GM12891 (cell line): ENCODE measurements around the gene CBLC.

Experiments used
- DNase-seq: peaks from one replicate; pipeline ENCODE4 v3.0.0; 2011; ENCODE audit warnings: low spot score; ENCODE audit not compliant: insufficient read length
- FAIRE-seq: peaks from 2 replicates; lab custom pipeline; 2011; peaks lifted over from hg19 to GRCh38; lab: Jason Lieb, UNC
- PAX5 ChIP-seq: IDR thresholded peaks from 2 replicates; pipeline ENCODE4 v1.6.1; 2011; ENCODE audit warnings: low read length, moderate library complexity, mild to moderate bottlenecking; ENCODE audit not compliant: insufficient read depth, severe bottlenecking
- POLR2A ChIP-seq: IDR thresholded peaks from 2 replicates; pipeline ENCODE4 v1.6.1; 2011; ENCODE audit warnings: low read depth, low read length, control low read depth
- POLR2AphosphoS5 ChIP-seq: IDR thresholded peaks from 2 replicates; pipeline ENCODE4 v1.6.1; 2011; ENCODE audit warnings: low read depth, low read length, control low read depth
- POU2F2 ChIP-seq: IDR thresholded peaks from 2 replicates; pipeline ENCODE4 v1.6.1; 2011; ENCODE audit warnings: low read depth, mild to moderate bottlenecking, control low read depth, low read length, moderate library complexity
- SPI1 ChIP-seq: IDR thresholded peaks from 2 replicates; pipeline ENCODE4 v1.6.1; 2011; ENCODE audit warnings: low read depth, low read length, control low read depth
- TAF1 ChIP-seq: IDR thresholded peaks from 2 replicates; pipeline ENCODE4 v1.6.1; 2011; ENCODE audit warnings: low read depth, low read length, control low read depth

CBLC gene

DNA sequence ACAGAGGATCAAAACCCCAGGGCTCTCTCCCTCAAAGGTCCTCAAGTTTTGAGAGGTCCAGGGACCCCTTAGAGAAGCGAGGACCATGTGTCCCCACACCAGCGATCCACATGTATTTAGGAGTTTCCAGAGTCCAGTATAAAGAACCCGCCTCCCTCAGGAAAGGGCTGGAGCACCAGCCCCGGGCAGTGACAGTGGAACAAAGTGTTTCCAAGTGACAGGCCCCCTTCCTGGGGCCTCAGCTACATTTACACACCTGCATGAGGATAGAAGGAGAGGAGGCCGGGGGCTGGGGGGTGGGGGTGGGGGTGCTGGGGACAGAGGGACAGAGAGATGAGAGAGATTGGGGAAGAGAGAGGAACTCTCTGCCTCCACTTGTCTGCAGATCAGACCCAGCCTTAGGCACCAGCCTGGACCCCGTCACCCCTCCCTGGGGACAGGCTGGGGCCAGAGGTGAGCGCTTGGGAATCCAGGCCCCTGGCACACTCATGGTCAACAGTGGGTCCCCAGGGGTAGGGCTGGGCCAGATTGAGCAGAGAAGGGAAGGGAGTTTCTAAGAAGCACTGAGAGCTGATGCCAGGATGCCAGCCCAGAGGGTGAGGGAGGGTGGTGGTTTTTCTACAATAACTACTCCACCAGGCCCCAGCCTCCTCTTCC lies 32.0 kb downstream of the CBLC start:
- FAIRE-seq (no peak), DNase-seq (no peak)
- TF ChIP-seq POLR2AphosphoS5 = no peak
- TF ChIP-seq PAX5 = no peak
- TF ChIP-seq POLR2A = no peak
- TF ChIP-seq TAF1 = no peak
- TF ChIP-seq POU2F2 = no peak
- no peak for TF ChIP-seq SPI1

GRCh38 chr19:44810234-44811121 lies 32.8 kb downstream of the CBLC start:
- FAIRE-seq (no peak), DNase-seq (no peak)
- no peak for TF ChIP-seq POLR2AphosphoS5
- no peak for TF ChIP-seq PAX5
- TF ChIP-seq SPI1 = no peak
- TF ChIP-seq TAF1 = no peak
- TF ChIP-seq POU2F2 = no peak
- no peak for TF ChIP-seq POLR2A

- FAIRE-seq (no peak), DNase-seq (no peak)
- TF ChIP-seq TAF1 = no peak
- TF ChIP-seq POLR2A = no peak
- TF ChIP-seq PAX5 = no peak
- TF ChIP-seq SPI1 = no peak
- TF ChIP-seq POLR2AphosphoS5 = no peak
- no peak for TF ChIP-seq POU2F2
Measured at GRCh38 chr19:44811122-44811419, 33.4 kb downstream of the CBLC start.

GRCh38 chr19:44812142-44812718 lies 34.5 kb downstream of the CBLC start:
- TF ChIP-seq POLR2AphosphoS5 (no peak), TAF1 (no peak), PAX5 (no peak), POU2F2 (no peak), SPI1 (no peak), POLR2A (no peak)
- FAIRE-seq = no peak
- DNase-seq = no peak

DNA sequence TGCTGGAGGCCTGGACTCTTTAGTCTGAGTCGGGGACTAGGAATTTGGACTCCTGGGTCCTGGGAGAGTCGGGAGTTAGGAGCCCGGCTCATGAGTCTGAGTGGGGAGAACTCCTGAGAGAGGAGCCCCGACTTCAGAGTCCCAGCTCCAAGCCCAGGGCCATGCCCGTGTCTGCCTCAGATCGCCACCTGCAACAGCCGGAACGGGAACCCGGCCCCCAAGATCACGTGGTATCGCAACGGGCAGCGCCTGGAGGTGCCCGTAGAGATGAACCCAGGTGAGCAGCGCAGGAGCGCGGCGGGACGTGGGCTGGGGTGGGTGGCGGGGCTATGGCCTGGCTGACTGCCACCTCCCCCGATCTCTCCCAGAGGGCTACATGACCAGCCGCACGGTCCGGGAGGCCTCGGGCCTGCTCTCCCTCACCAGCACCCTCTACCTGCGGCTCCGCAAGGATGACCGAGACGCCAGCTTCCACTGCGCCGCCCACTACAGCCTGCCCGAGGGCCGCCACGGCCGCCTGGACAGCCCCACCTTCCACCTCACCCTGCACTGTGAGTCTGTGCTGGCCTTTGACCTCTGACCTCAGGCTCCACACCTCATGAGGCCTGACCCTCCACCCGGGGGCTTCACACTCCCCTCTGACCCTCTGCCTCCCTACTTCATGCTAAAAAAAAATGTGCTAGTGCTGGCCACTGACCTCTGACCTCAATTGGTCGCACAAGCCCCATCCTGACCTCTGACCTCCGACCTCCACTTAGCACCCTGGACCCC lies 35.6 kb downstream of the CBLC start:
- no peak for DNase-seq
- no peak for FAIRE-seq
- TF ChIP-seq PAX5 (no peak), SPI1 (no peak), TAF1 (no peak), POLR2A (no peak), POLR2AphosphoS5 (no peak), POU2F2 (no peak)

DNA sequence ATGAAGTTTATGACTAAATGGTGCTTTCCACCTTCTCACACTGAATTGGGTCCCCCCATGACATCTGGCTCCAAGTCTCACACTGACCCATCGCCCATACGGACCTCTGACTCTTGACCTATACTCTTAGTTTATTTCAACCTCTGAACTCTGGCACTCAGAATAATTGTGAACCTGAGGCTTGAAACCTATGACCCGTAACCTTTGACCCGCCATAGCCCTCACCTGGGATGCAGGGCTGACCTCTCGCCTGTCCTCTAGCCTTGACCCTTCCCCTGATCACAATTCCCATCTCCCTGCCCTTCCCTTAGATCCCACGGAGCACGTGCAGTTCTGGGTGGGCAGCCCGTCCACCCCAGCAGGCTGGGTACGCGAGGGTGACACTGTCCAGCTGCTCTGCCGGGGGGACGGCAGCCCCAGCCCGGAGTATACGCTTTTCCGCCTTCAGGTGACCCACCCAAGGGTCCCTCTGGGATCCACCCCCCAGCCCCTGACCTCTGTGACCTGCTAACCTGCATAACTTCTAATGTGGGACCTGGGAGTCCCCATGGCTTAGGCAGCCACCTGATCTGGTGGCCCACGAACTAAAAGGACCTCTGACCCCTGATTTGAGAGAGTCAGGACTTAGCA lies 36.3 kb downstream of the CBLC start:
- FAIRE-seq (no peak), DNase-seq (no peak)
- TF ChIP-seq POLR2AphosphoS5 (no peak), POLR2A (no peak), PAX5 (no peak), POU2F2 (no peak), TAF1 (no peak), SPI1 (no peak)

DNA sequence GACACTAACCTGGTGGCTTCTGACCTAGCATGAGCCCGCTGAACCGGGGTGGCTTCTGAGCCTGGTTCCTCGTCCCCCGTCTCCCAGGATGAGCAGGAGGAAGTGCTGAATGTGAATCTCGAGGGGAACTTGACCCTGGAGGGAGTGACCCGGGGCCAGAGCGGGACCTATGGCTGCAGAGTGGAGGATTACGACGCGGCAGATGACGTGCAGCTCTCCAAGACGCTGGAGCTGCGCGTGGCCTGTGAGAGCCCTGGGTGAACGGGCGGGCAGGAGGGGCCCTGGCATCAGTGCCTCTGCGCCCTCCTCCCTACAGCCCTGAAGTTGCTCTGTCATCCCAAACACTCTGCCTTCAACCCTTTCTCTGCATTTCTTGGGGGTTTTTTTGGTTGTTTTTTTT lies 36.8 kb downstream of the CBLC start:
- TF ChIP-seq SPI1 (no peak), TAF1 (no peak), POU2F2 (no peak), POLR2AphosphoS5 (no peak), POLR2A (no peak), PAX5 (no peak)
- no peak for FAIRE-seq
- DNase-seq = no peak

GRCh38 chr19:44816301-44816700 lies 38.6 kb downstream of the CBLC start:
- TF ChIP-seq POLR2AphosphoS5 (no peak), TAF1 (no peak), POLR2A (no peak), POU2F2 (no peak), SPI1 (no peak), PAX5 (no peak)
- DNase-seq = no peak
- no peak for FAIRE-seq

GRCh38 chr19:44817725-44818465 lies 40.2 kb downstream of the CBLC start:
- DNase-seq = no peak
- FAIRE-seq = no peak
- TF ChIP-seq POLR2AphosphoS5 = no peak
- TF ChIP-seq POU2F2 = no peak
- no peak for TF ChIP-seq PAX5
- no peak for TF ChIP-seq POLR2A
- no peak for TF ChIP-seq TAF1
- TF ChIP-seq SPI1 = no peak
